ENCODE data around the gene AMDHD2.

- TF ChIP-seq CTCF (conservative IDR thresholded peaks at IDR 0.05; ENCODE audit: low read depth in 2 of 2) (0 out of 4 replicates have a peak, but pooled peaks have one; percentile 9 to 15), EZH2 (IDR thresholded peaks at IDR 0.05; ENCODE audit: low read depth, unreplicated experiment) (no peak), POLR2AphosphoS5 (IDR thresholded peaks at IDR 0.05; ENCODE audit: low read depth) (no peak), JUNB (IDR thresholded peaks at IDR 0.05; ENCODE audit: unreplicated experiment) (no peak), ZNF114 (CRISPR knock-in tag; IDR thresholded peaks at IDR 0.05) (no peak), ETS1 (IDR thresholded peaks at IDR 0.05) (no peak), REST (IDR thresholded peaks at IDR 0.05; ENCODE audit: unreplicated experiment) (no peak), CREB1 (CRISPR knock-in tag; IDR thresholded peaks at IDR 0.05; ENCODE audit: low read depth) (no peak)
Measured at GRCh38 chr16:2524339-2524938, 4.3 kb downstream of the AMDHD2 start.

Measured in GM23338 (cell line).